Activated naive CD4-positive, alpha-beta T cell treated with anti-CD3 and anti-CD28 coated beads for 36 hours (primary cell): Measurements from ENCODE around the gene ADGRL3. TPM values are rescaled to one million over a fixed set of nuclear protein-coding genes. Genes with fewer than 3 reads are reported as not detected.

Experiments
- CTCF ChIA-PET: fragments of 350-600 bp; sonication (Branson Sonifier 250); formaldehyde crosslinking; loops from one replicate; lab custom pipeline; 2021; ENCODE audit warnings: antibody characterized with exemption; lab: Charles Lee
- DNase-seq: peaks from one replicate; pipeline ENCODE4 v3.0.0-alpha.2; 2020
- H3K27ac Mint-ChIP-seq: one replicate; pipeline ENCODE4 v1.8.0; 2021; ENCODE audit warnings: mild to moderate bottlenecking, mixed read lengths
- H3K27me3 Mint-ChIP-seq: one replicate; pipeline ENCODE4 v1.8.0; 2021; ENCODE audit warnings: low read depth, mixed read lengths
- H3K36me3 Mint-ChIP-seq: one replicate; pipeline ENCODE4 v1.8.0; 2021; ENCODE audit warnings: low read depth, mixed read lengths
- H3K4me1 Mint-ChIP-seq: one replicate; pipeline ENCODE4 v1.8.0; 2021; ENCODE audit warnings: low read depth, mixed read lengths
- H3K4me3 Mint-ChIP-seq: one replicate; pipeline ENCODE4 v1.8.0; 2021; ENCODE audit warnings: mild to moderate bottlenecking, moderate library complexity, mixed read lengths
- H3K9me3 Mint-ChIP-seq: one replicate; pipeline ENCODE4 v1.8.0; 2021; ENCODE audit warnings: mixed read lengths
- intact Hi-C: fragments of 100-400 bp; cut with micrococcal nuclease; formaldehyde crosslinking; loops from one replicate; pipeline ENCODE4 v1.15.1; 2023
- total RNA-seq, 2 experiments: library from RNA; stranded (reverse); gene quantifications; one replicate each; pipeline ENCODE4 v1.2.3, GENCODE V29; 2021

The ADGRL3 gene
- total RNA-seq, 2 experiments from 2014 or later: not detected

GRCh38 chr4:61915501-61915900 is 715.4 kb downstream of the ADGRL3 start:
- Mint-ChIP-seq H3K9me3 (peaks cover 5% of the 10 kb centered on the region), H3K4me3 (no peak overlapping the region), H3K36me3 (no peaks in the 10 kb centered on the region), H3K4me1 (no peaks in the 10 kb centered on the region), H3K27ac (no peak overlapping the region), H3K27me3 (no peaks in the 10 kb centered on the region)
- intact Hi-C loops: no loop called here
- no peak for DNase-seq
- CTCF ChIA-PET: no interaction called here

GRCh38 chr4:61918507-61918906 is 718.4 kb downstream of the ADGRL3 start:
- DNase-seq: no peak
- intact Hi-C loops: no loop called here
- no peaks in the 10 kb centered on the region for H3K27me3 Mint-ChIP-seq
- CTCF ChIA-PET: no interaction called here
- no peak overlapping the region for H3K4me3 Mint-ChIP-seq
- H3K9me3 Mint-ChIP-seq: peaks cover 2% of the 10 kb centered on the region
- no peak overlapping the region for H3K27ac Mint-ChIP-seq
- no peaks in the 10 kb centered on the region for H3K4me1 Mint-ChIP-seq
- no peaks in the 10 kb centered on the region for H3K36me3 Mint-ChIP-seq

- H3K27ac Mint-ChIP-seq: no peak overlapping the region
- no peak overlapping the region for H3K4me3 Mint-ChIP-seq
- CTCF ChIA-PET: no interaction called here
- intact Hi-C loops: no loop called here
- no peaks in the 10 kb centered on the region for H3K36me3 Mint-ChIP-seq
- no peak for DNase-seq
- H3K4me1 Mint-ChIP-seq: no peaks in the 10 kb centered on the region
- H3K27me3 Mint-ChIP-seq: no peaks in the 10 kb centered on the region
- H3K9me3 Mint-ChIP-seq: peaks cover 2% of the 10 kb centered on the region
Observed at GRCh38 chr4:61918987-61919386, 718.9 kb downstream of the ADGRL3 start.

DNA sequence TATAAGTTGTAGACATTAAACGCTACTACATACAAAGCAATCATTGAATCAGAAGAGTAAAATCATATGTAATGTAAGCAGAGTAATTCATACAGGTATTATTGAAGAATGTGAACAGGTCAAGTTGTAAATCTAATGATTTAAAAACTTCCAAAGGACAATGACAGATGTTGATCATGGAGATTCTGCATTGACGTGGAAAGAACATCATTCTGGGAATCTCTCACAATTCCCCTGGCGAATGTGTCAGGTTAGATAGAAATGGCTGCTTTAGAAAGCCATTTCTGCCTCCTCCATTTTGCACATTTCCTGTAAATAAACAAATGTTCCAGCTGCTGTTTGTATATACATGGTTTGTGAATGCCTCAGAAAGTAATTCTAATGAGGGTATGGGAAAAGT is 719.4 kb downstream of the ADGRL3 start:
- intact Hi-C loops: no loop called here
- CTCF ChIA-PET: no interaction called here
- H3K4me3 Mint-ChIP-seq: no peak overlapping the region
- no peaks in the 10 kb centered on the region for H3K27me3 Mint-ChIP-seq
- no peaks in the 10 kb centered on the region for H3K4me1 Mint-ChIP-seq
- peaks cover 2% of the 10 kb centered on the region for H3K9me3 Mint-ChIP-seq
- no peak for DNase-seq
- no peak overlapping the region for H3K27ac Mint-ChIP-seq
- no peaks in the 10 kb centered on the region for H3K36me3 Mint-ChIP-seq

DNA sequence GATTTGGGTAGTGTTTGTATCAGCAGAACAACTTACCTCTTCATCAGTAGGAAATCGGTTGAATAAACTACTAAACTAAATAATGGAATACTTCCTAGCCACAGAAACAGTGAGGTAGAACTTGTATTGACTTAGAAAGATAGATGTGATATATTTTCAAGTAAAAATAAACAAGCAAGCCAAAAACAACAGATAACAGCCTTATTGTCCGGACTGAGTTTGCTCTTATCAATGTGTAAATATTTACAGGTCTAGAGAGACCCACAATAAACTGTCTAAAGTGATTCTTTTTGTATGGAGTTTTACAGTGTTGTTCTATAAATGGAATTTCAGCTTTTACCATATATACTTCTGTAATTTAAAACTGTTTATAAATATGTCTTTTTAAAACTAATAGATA is 721.8 kb downstream of the ADGRL3 start:
- Mint-ChIP-seq H3K4me1 (no peaks in the 10 kb centered on the region), H3K4me3 (no peak overlapping the region), H3K9me3 (peaks cover 2% of the 10 kb centered on the region), H3K36me3 (no peaks in the 10 kb centered on the region), H3K27ac (no peak overlapping the region), H3K27me3 (no peaks in the 10 kb centered on the region)
- CTCF ChIA-PET: interaction anchor here (0.5 to 0.7 kb wide), 3 partner anchors 13 to 364 kb away, joined by 3 to 4 read pairs (median 4); no protein-coding TSS in a partner anchor
- DNase-seq: no peak
- intact Hi-C loops: no loop called here

GRCh38 chr4:61922766-61923165 is 722.6 kb downstream of the ADGRL3 start:
- Mint-ChIP-seq H3K36me3 (no peaks in the 10 kb centered on the region), H3K9me3 (no peaks in the 10 kb centered on the region), H3K27me3 (no peaks in the 10 kb centered on the region), H3K27ac (no peak overlapping the region), H3K4me3 (no peak overlapping the region), H3K4me1 (no peaks in the 10 kb centered on the region)
- CTCF ChIA-PET: no interaction called here
- DNase-seq: no peak
- intact Hi-C loops: no loop called here

DNA sequence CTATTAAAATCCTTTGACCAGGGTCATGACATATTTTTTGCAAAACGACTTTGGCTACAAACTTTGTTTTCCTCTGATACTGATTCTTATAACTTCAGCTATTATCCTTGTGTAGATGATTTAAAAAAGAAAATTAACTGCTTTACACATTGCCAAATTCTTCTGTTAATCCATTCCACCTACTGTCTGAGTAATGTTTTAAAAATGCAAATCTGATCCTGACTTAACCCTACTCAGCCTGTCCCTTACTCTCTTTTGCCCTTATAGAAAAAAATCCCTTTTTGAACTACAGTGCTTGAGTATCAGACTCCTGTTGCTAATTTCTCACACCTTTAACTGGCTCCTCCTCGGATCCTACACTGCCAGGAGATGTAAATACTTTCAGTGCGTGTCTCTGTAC is 723.1 kb downstream of the ADGRL3 start:
- CTCF ChIA-PET: no interaction called here
- H3K9me3 Mint-ChIP-seq: no peaks in the 10 kb centered on the region
- no peak overlapping the region for H3K4me3 Mint-ChIP-seq
- intact Hi-C loops: no loop called here
- no peaks in the 10 kb centered on the region for H3K4me1 Mint-ChIP-seq
- no peak for DNase-seq
- H3K27ac Mint-ChIP-seq: no peak overlapping the region
- H3K36me3 Mint-ChIP-seq: no peaks in the 10 kb centered on the region
- H3K27me3 Mint-ChIP-seq: no peaks in the 10 kb centered on the region

DNA sequence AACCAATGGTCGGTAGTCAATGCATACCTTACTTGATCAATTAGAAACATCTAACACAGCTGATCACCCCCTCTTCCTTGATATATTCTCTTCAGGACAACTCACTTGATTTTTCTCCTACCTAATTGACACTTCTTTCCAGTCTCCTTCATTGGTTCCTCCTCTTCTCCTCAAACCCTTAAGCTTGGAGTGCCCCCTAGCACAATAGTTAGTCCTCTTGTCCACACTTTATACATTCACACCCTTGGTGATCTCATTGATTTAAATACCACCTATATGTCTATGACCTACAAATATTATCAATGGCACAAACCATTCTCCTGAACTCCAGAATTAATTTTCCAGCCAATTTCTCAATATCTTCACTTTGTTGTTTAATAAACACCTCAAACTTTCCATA is 724.0 kb downstream of the ADGRL3 start:
- Mint-ChIP-seq H3K36me3 (no peaks in the 10 kb centered on the region), H3K4me3 (no peak overlapping the region), H3K27ac (no peak overlapping the region), H3K9me3 (no peaks in the 10 kb centered on the region), H3K27me3 (no peaks in the 10 kb centered on the region), H3K4me1 (no peaks in the 10 kb centered on the region)
- CTCF ChIA-PET: no interaction called here
- intact Hi-C loops: no loop called here
- DNase-seq: no peak

DNA sequence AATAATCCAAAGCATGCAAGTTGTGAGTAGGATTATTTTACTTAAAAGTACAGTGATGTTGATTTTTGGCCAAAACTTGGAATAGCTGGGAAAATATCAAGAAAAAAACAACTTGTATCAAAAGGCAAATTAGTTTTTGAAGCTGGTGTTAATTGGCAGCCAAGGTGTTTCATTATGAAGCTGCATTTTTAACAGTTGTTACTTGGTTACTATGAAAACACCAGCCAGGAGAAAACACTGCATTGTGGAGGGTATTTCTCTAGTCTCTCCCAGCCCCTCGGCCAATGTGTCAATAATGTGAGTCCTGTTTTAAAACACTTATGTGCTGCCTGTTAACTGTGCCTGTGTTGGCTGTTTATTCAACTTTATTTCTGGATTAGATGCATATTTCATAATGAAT is 733.4 kb downstream of the ADGRL3 start:
- no peaks in the 10 kb centered on the region for H3K36me3 Mint-ChIP-seq
- H3K27me3 Mint-ChIP-seq: no peaks in the 10 kb centered on the region
- no peak overlapping the region for H3K4me3 Mint-ChIP-seq
- intact Hi-C loops: no loop called here
- CTCF ChIA-PET: no interaction called here
- no peaks in the 10 kb centered on the region for H3K9me3 Mint-ChIP-seq
- no peaks in the 10 kb centered on the region for H3K4me1 Mint-ChIP-seq
- H3K27ac Mint-ChIP-seq: no peak overlapping the region
- no peak for DNase-seq

DNA sequence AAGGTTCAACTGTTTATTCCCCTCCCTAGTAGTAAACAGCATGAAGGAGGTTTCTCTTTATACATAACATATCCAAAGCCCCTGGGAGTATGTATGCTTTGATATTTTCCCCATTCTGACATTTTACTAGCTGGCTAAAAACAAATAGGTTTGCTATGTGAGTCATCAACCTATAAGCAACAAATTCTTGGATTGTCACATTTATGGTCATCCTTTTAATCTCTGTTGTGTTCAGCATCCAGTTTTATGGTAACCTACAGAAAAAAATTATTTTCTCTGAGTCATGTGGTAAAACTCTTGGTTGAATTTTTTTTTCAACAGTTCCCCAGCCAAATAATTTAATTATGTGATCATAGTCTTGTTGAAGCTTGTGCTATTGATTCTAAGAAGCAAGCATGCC is 734.1 kb downstream of the ADGRL3 start:
- H3K4me1 Mint-ChIP-seq: no peaks in the 10 kb centered on the region
- intact Hi-C loops: no loop called here
- no peak for DNase-seq
- H3K27me3 Mint-ChIP-seq: no peaks in the 10 kb centered on the region
- H3K9me3 Mint-ChIP-seq: no peaks in the 10 kb centered on the region
- H3K4me3 Mint-ChIP-seq: no peak overlapping the region
- H3K36me3 Mint-ChIP-seq: no peaks in the 10 kb centered on the region
- no peak overlapping the region for H3K27ac Mint-ChIP-seq
- CTCF ChIA-PET: no interaction called here

DNA sequence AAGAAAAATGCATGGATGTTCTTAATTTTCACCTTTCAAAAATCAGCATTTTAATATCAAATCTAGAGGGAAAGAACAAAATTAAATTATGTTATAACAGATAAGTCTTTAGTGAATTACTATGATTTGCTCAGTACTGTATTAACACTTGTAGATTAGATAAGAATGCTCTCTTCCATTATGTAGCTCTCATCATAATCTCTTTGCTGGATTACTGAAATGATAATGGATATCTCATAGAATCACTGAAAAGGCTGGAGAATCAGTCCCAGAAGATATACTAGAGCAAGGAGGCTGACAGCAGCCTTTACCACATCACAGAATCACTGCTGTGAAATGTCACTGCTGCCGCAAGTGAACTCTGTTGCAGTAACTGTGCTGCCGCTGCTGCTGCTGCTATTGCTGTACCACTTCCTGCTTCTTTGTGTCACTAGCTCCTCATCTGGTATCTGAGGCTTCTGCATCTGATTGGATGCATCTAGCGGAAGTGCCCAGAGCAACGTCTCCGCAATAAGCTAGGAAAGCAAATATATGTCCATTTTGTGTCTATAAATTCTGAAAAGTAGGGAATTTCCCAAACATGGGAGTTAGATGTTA is 738.2 kb downstream of the ADGRL3 start:
- H3K4me1 Mint-ChIP-seq: no peaks in the 10 kb centered on the region
- no peak overlapping the region for H3K27ac Mint-ChIP-seq
- intact Hi-C loops: no loop called here
- no peaks in the 10 kb centered on the region for H3K27me3 Mint-ChIP-seq
- H3K36me3 Mint-ChIP-seq: no peaks in the 10 kb centered on the region
- H3K9me3 Mint-ChIP-seq: no peaks in the 10 kb centered on the region
- no peak overlapping the region for H3K4me3 Mint-ChIP-seq
- DNase-seq: no peak
- CTCF ChIA-PET: no interaction called here

- H3K4me3 Mint-ChIP-seq: no peak overlapping the region
- CTCF ChIA-PET: no interaction called here
- intact Hi-C loops: no loop called here
- H3K9me3 Mint-ChIP-seq: peaks cover 8% of the 10 kb centered on the region
- H3K27me3 Mint-ChIP-seq: no peaks in the 10 kb centered on the region
- no peaks in the 10 kb centered on the region for H3K36me3 Mint-ChIP-seq
- DNase-seq: no peak
- H3K4me1 Mint-ChIP-seq: no peaks in the 10 kb centered on the region
- no peak overlapping the region for H3K27ac Mint-ChIP-seq
Observed at GRCh38 chr4:61950625-61951024, 750.5 kb downstream of the ADGRL3 start.

DNA sequence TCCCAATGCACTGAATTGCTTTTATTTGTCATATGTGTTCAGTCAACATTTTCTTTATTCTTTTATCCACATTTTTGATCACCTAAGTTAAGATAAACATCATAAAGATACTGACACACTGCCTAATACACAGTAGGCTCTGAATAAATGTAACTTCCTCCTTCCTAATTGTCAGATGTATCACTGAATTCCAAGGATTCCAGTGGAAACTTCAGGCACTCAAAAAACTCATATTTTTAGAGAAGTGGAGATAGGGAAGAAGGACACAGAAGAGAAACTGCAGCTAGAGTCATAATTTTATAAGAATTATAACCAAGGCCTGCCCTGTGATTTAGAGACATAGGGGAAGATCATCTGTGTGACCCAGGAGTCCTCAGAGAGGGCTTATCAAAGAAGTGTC is 753.3 kb downstream of the ADGRL3 start:
- Mint-ChIP-seq H3K9me3 (peaks cover 10% of the 10 kb centered on the region), H3K36me3 (no peaks in the 10 kb centered on the region), H3K27me3 (no peaks in the 10 kb centered on the region), H3K27ac (no peak overlapping the region), H3K4me1 (no peaks in the 10 kb centered on the region), H3K4me3 (no peak overlapping the region)
- DNase-seq: no peak
- intact Hi-C loops: no loop called here
- CTCF ChIA-PET: no interaction called here
